Measurements from ENCODE around the gene ACTA1.

ACTA1 gene

GRCh38 chr1:229438021-229438420 is 4.1 kb upstream of the ACTA1 start:
- H3K9me3 ChIP-seq (ENCODE audit: control insufficient read depth, insufficient read depth, low read length): no peaks in the 10 kb centered on the region
- peaks cover 8% of the 10 kb centered on the region for H3K4me1 ChIP-seq (ENCODE audit: control insufficient read depth, insufficient read depth, low read length)

GRCh38 chr1:229437443-229437842 is 3.5 kb upstream of the ACTA1 start:
- Histone ChIP-seq H3K9ac (ENCODE audit: low read depth, low read length) (no peak overlapping the region), H3K36me3 (ENCODE audit: control insufficient read depth, insufficient read depth, low read length) (peaks cover 28% of the 10 kb centered on the region), H3K27ac (ENCODE audit: low read depth, low read length) (no peak overlapping the region), H3K4me1 (ENCODE audit: control insufficient read depth, insufficient read depth, low read length) (peaks cover 8% of the 10 kb centered on the region), H3K9me3 (ENCODE audit: control insufficient read depth, insufficient read depth, low read length) (no peaks in the 10 kb centered on the region), H3K27me3 (ENCODE audit: control insufficient read depth, insufficient read depth, low read length) (peaks cover 39% of the 10 kb centered on the region), H3K4me3 (ENCODE audit: low read depth, low read length) (no peak overlapping the region)

More at GRCh38 chr1:229438021-229438420, 4.1 kb upstream of the ACTA1 start:
- Histone ChIP-seq H3K4me3 (ENCODE audit: low read depth, low read length) (no peak overlapping the region), H3K27ac (ENCODE audit: low read depth, low read length) (no peak overlapping the region), H3K27me3 (ENCODE audit: control insufficient read depth, insufficient read depth, low read length) (peaks cover 33% of the 10 kb centered on the region), H3K36me3 (ENCODE audit: control insufficient read depth, insufficient read depth, low read length) (peaks cover 31% of the 10 kb centered on the region), H3K9ac (ENCODE audit: low read depth, low read length) (no peak overlapping the region)

- Histone ChIP-seq H3K27me3 (ENCODE audit: control insufficient read depth, insufficient read depth, low read length) (peaks cover 50% of the 10 kb centered on the region), H3K4me1 (ENCODE audit: control insufficient read depth, insufficient read depth, low read length) (peaks cover 11% of the 10 kb centered on the region), H3K4me3 (ENCODE audit: low read depth, low read length) (no peak overlapping the region), H3K9ac (ENCODE audit: low read depth, low read length) (no peak overlapping the region), H3K9me3 (ENCODE audit: control insufficient read depth, insufficient read depth, low read length) (no peaks in the 10 kb centered on the region), H3K27ac (ENCODE audit: low read depth, low read length) (no peak overlapping the region), H3K36me3 (ENCODE audit: control insufficient read depth, insufficient read depth, low read length) (peaks cover 16% of the 10 kb centered on the region)
These were observed 2.3 kb upstream of the ACTA1 start for GRCh38 chr1:229436201-229436600.

GRCh38 chr1:229434641-229435051 is 752 bp upstream of the ACTA1 start:
- H3K9ac ChIP-seq (ENCODE audit: low read depth, low read length): peak overlapping the region; percentile 72
- peaks cover 62% of the 10 kb centered on the region for H3K27me3 ChIP-seq (ENCODE audit: control insufficient read depth, insufficient read depth, low read length)
- peaks cover 15% of the 10 kb centered on the region for H3K4me1 ChIP-seq (ENCODE audit: control insufficient read depth, insufficient read depth, low read length)
- H3K27ac ChIP-seq (ENCODE audit: low read depth, low read length): no peak overlapping the region
- H3K4me3 ChIP-seq (ENCODE audit: low read depth, low read length): peak overlapping the region; percentile 77
- 0 out of 2 replicates have a peak, but pooled peaks cover 1% of the 10 kb centered on the region for H3K36me3 ChIP-seq (ENCODE audit: control insufficient read depth, insufficient read depth, low read length)
- no peaks in the 10 kb centered on the region for H3K9me3 ChIP-seq (ENCODE audit: control insufficient read depth, insufficient read depth, low read length)

GRCh38 chr1:229433364-229434004 is 410 bp downstream of the ACTA1 start:
- peak overlapping the region; percentile 77 for H3K4me3 ChIP-seq (ENCODE audit: low read depth, low read length)
- H3K27ac ChIP-seq (ENCODE audit: low read depth, low read length): no peak overlapping the region
- peaks cover 62% of the 10 kb centered on the region for H3K27me3 ChIP-seq (ENCODE audit: control insufficient read depth, insufficient read depth, low read length)
- no peaks in the 10 kb centered on the region for H3K36me3 ChIP-seq (ENCODE audit: control insufficient read depth, insufficient read depth, low read length)
- H3K9ac ChIP-seq (ENCODE audit: low read depth, low read length): 0 out of 2 replicates have a peak overlapping the region, but pooled peaks have one; percentile 14
- no peaks in the 10 kb centered on the region for H3K9me3 ChIP-seq (ENCODE audit: control insufficient read depth, insufficient read depth, low read length)
- H3K4me1 ChIP-seq (ENCODE audit: control insufficient read depth, insufficient read depth, low read length): peaks cover 15% of the 10 kb centered on the region

GRCh38 chr1:229432905-229433304 is 989 bp downstream of the ACTA1 start:
- H3K36me3 ChIP-seq (ENCODE audit: control insufficient read depth, insufficient read depth, low read length): no peaks in the 10 kb centered on the region
- no peak overlapping the region for H3K9ac ChIP-seq (ENCODE audit: low read depth, low read length)
- H3K4me1 ChIP-seq (ENCODE audit: control insufficient read depth, insufficient read depth, low read length): peaks cover 15% of the 10 kb centered on the region
- no peaks in the 10 kb centered on the region for H3K9me3 ChIP-seq (ENCODE audit: control insufficient read depth, insufficient read depth, low read length)
- H3K4me3 ChIP-seq (ENCODE audit: low read depth, low read length): no peak overlapping the region
- no peak overlapping the region for H3K27ac ChIP-seq (ENCODE audit: low read depth, low read length)
- peaks cover 62% of the 10 kb centered on the region for H3K27me3 ChIP-seq (ENCODE audit: control insufficient read depth, insufficient read depth, low read length)

- Histone ChIP-seq H3K9ac (ENCODE audit: low read depth, low read length) (no peak overlapping the region), H3K9me3 (ENCODE audit: control insufficient read depth, insufficient read depth, low read length) (no peaks in the 10 kb centered on the region), H3K36me3 (ENCODE audit: control insufficient read depth, insufficient read depth, low read length) (no peaks in the 10 kb centered on the region), H3K27me3 (ENCODE audit: control insufficient read depth, insufficient read depth, low read length) (peaks cover 62% of the 10 kb centered on the region), H3K27ac (ENCODE audit: low read depth, low read length) (no peak overlapping the region), H3K4me3 (ENCODE audit: low read depth, low read length) (peak overlapping the region; percentile 21; the same call in 1 of the 2 replicates), H3K4me1 (ENCODE audit: control insufficient read depth, insufficient read depth, low read length) (peaks cover 15% of the 10 kb centered on the region)
These were observed 1.8 kb downstream of the ACTA1 start for GRCh38 chr1:229432116-229432461.

GRCh38 chr1:229431284-229432115 is 2.4 kb downstream of the ACTA1 start:
- Histone ChIP-seq H3K9me3 (ENCODE audit: control insufficient read depth, insufficient read depth, low read length) (no peaks in the 10 kb centered on the region), H3K4me1 (ENCODE audit: control insufficient read depth, insufficient read depth, low read length) (peaks cover 15% of the 10 kb centered on the region), H3K4me3 (ENCODE audit: low read depth, low read length) (peak overlapping the region; percentile 39), H3K9ac (ENCODE audit: low read depth, low read length) (no peak overlapping the region), H3K36me3 (ENCODE audit: control insufficient read depth, insufficient read depth, low read length) (no peaks in the 10 kb centered on the region), H3K27me3 (ENCODE audit: control insufficient read depth, insufficient read depth, low read length) (peaks cover 62% of the 10 kb centered on the region), H3K27ac (ENCODE audit: low read depth, low read length) (no peak overlapping the region)

- peaks cover 15% of the 10 kb centered on the region for H3K4me1 ChIP-seq (ENCODE audit: control insufficient read depth, insufficient read depth, low read length)
- no peaks in the 10 kb centered on the region for H3K36me3 ChIP-seq (ENCODE audit: control insufficient read depth, insufficient read depth, low read length)
- H3K27me3 ChIP-seq (ENCODE audit: control insufficient read depth, insufficient read depth, low read length): peaks cover 57% of the 10 kb centered on the region
- peak overlapping the region; percentile 39 for H3K4me3 ChIP-seq (ENCODE audit: low read depth, low read length)
- H3K27ac ChIP-seq (ENCODE audit: low read depth, low read length): no peak overlapping the region
- H3K9me3 ChIP-seq (ENCODE audit: control insufficient read depth, insufficient read depth, low read length): no peaks in the 10 kb centered on the region
- no peak overlapping the region for H3K9ac ChIP-seq (ENCODE audit: low read depth, low read length)
These were observed 3.1 kb downstream of the ACTA1 start for GRCh38 chr1:229430761-229431283.

GRCh38 chr1:229428256-229428655 is 5.6 kb downstream of the ACTA1 start:
- Histone ChIP-seq H3K9me3 (ENCODE audit: control insufficient read depth, insufficient read depth, low read length) (peaks cover 4% of the 10 kb centered on the region; the same call in 1 of the 2 replicates), H3K27ac (ENCODE audit: low read depth, low read length) (no peak overlapping the region), H3K9ac (ENCODE audit: low read depth, low read length) (no peak overlapping the region), H3K4me3 (ENCODE audit: low read depth, low read length) (no peak overlapping the region), H3K36me3 (ENCODE audit: control insufficient read depth, insufficient read depth, low read length) (no peaks in the 10 kb centered on the region), H3K27me3 (ENCODE audit: control insufficient read depth, insufficient read depth, low read length) (peaks cover 32% of the 10 kb centered on the region), H3K4me1 (ENCODE audit: control insufficient read depth, insufficient read depth, low read length) (peaks cover 7% of the 10 kb centered on the region)

- Histone ChIP-seq H3K4me3 (ENCODE audit: low read depth, low read length) (no peak overlapping the region), H3K4me1 (ENCODE audit: control insufficient read depth, insufficient read depth, low read length) (peaks cover 7% of the 10 kb centered on the region), H3K36me3 (ENCODE audit: control insufficient read depth, insufficient read depth, low read length) (no peaks in the 10 kb centered on the region), H3K9me3 (ENCODE audit: control insufficient read depth, insufficient read depth, low read length) (peaks cover 4% of the 10 kb centered on the region; the same call in 1 of the 2 replicates), H3K27ac (ENCODE audit: low read depth, low read length) (no peak overlapping the region), H3K27me3 (ENCODE audit: control insufficient read depth, insufficient read depth, low read length) (peaks cover 25% of the 10 kb centered on the region), H3K9ac (ENCODE audit: low read depth, low read length) (no peak overlapping the region)
These were observed 6.3 kb downstream of the ACTA1 start for GRCh38 chr1:229427572-229427971.
